Endodermal cell (in vitro differentiated cells): ENCODE results near the gene ARSK. TPM values are rescaled to one million over a fixed set of nuclear protein-coding genes. Genes with fewer than 3 reads are reported as not detected.

ENCODE experiments used
- DNase-seq: peaks from one replicate; pipeline ENCODE4 v3.0.0-alpha.2; 2017
- H3K27ac ChIP-seq: 2 replicates; pipeline ENCODE4 v1.5.1; 2013; ENCODE audit warnings: mild to moderate bottlenecking, low read depth, low read length, moderate library complexity
- H3K27me3 ChIP-seq: 2 replicates; pipeline ENCODE4 v1.6.1; 2013; ENCODE audit warnings: mild to moderate bottlenecking, low read length, moderate library complexity; ENCODE audit not compliant: insufficient read depth, control insufficient read depth, poor library complexity, severe bottlenecking
- H3K36me3 ChIP-seq: 2 replicates; pipeline ENCODE4 v1.7.0; 2013; ENCODE audit warnings: mild to moderate bottlenecking, low read length, moderate library complexity; ENCODE audit not compliant: control insufficient read depth, insufficient read depth
- H3K4me1 ChIP-seq: one replicate; pipeline ENCODE4 v1.7.0; 2013; ENCODE audit warnings: low read length; ENCODE audit not compliant: control insufficient read depth, insufficient read depth
- H3K4me3 ChIP-seq: 2 replicates; pipeline ENCODE4 v1.5.1; 2013; ENCODE audit warnings: mild to moderate bottlenecking, low read length, moderate library complexity
- H3K9ac ChIP-seq: 2 replicates; pipeline ENCODE4 v1.6.1; 2013; ENCODE audit warnings: mild to moderate bottlenecking, low read length, moderate library complexity; ENCODE audit not compliant: poor library complexity, severe bottlenecking; ENCODE audit errors: extremely low read depth
- H3K9me3 ChIP-seq: 2 replicates; pipeline ENCODE4 v1.6.1; 2013; ENCODE audit warnings: mild to moderate bottlenecking, low read length, moderate library complexity; ENCODE audit not compliant: control insufficient read depth
- H3K27ac Mint-ChIP-seq: 2 replicates; pipeline ENCODE4 v1.8.0; 2020; ENCODE audit warnings: mixed read lengths
- H3K27me3 Mint-ChIP-seq: 2 replicates; pipeline ENCODE4 v1.8.0; 2021; ENCODE audit warnings: mild to moderate bottlenecking, mixed read lengths; ENCODE audit not compliant: insufficient read depth
- H3K36me3 Mint-ChIP-seq: 2 replicates; pipeline ENCODE4 v1.8.0; 2020; ENCODE audit warnings: low read depth, mixed read lengths
- H3K4me1 Mint-ChIP-seq: 2 replicates; pipeline ENCODE4 v1.8.0; 2020; ENCODE audit warnings: mixed read lengths
- H3K4me3 Mint-ChIP-seq: 2 replicates; pipeline ENCODE4 v1.8.0; 2020; ENCODE audit warnings: mild to moderate bottlenecking, moderate library complexity, mixed read lengths
- H3K9me3 Mint-ChIP-seq: 2 replicates; pipeline ENCODE4 v1.8.0; 2020; ENCODE audit warnings: mild to moderate bottlenecking, mixed read lengths
- WGBS, 2 experiments: methylation state at CpG; one replicate each; pipeline versions ENCODE4 v1.1.5 to v1.1.7; 2013; ENCODE audit warnings: missing lambda C conversion rate in 2 of 2, mixed read lengths in 1 of 2; ENCODE audit not compliant: insufficient coverage in 1 of 2, insufficient read length in 1 of 2; 5-methylcytosine and 5-hydroxymethylcytosine counted together
- total RNA-seq, 2 donors: library from RNA; stranded (reverse); fragmentation: NEBNext Ultra II Directional in 1 of 2; extraction: Animal tissue kit (Norgen Biotek cat#: 25700) in 1 of 2; gene quantifications; 2 replicates in 1 of 2; 3 replicates in 1 of 2; pipeline ENCODE4 v1.2.1, GENCODE V29; 2021
- TF ChIP-seq, protein P1 (sequence below): fragments of 200-600 bp; sonication (generic); conservative IDR thresholded peaks from 2 replicates; pipeline ENCODE4 v1.5.0; 2021; ENCODE audit warnings: antibody characterized with exemption, mild to moderate bottlenecking

The ARSK gene
- total RNA-seq, 2 donors from 2014 or later, result 11.7 to 13.5 TPM

GRCh38 chr5:95581576-95581975 is 26.7 kb downstream of the ARSK start:
- TF ChIP-seq, protein P1, sequence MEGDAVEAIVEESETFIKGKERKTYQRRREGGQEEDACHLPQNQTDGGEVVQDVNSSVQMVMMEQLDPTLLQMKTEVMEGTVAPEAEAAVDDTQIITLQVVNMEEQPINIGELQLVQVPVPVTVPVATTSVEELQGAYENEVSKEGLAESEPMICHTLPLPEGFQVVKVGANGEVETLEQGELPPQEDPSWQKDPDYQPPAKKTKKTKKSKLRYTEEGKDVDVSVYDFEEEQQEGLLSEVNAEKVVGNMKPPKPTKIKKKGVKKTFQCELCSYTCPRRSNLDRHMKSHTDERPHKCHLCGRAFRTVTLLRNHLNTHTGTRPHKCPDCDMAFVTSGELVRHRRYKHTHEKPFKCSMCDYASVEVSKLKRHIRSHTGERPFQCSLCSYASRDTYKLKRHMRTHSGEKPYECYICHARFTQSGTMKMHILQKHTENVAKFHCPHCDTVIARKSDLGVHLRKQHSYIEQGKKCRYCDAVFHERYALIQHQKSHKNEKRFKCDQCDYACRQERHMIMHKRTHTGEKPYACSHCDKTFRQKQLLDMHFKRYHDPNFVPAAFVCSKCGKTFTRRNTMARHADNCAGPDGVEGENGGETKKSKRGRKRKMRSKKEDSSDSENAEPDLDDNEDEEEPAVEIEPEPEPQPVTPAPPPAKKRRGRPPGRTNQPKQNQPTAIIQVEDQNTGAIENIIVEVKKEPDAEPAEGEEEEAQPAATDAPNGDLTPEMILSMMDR, result no peak
- no peaks in the 10 kb centered on the region for H3K9me3 Mint-ChIP-seq

DNA sequence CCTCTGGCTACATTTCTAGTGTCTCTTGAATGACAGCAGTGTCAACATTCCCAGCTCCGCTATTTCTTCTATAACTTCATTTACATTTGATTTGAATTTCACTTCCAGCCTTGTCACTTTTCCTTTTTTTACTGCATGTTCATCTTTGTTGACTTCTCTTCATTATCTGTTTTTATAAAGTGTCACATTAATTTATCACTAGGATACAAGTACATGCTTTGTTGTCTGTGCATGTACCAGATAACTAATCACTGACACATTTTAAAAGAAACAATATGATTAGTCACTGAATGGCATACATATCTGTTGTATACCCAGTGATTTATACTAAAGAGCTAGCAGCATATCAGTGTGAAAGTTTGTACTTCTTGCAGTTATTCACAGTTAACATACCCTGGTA is 29.1 kb downstream of the ARSK start:
- TF ChIP-seq, protein P1, result no peak
- Mint-ChIP-seq H3K4me3 (no peak overlapping the region), H3K27me3 (no peaks in the 10 kb centered on the region), H3K36me3 (peaks cover 16% of the 10 kb centered on the region), H3K4me1 (no peaks in the 10 kb centered on the region), H3K27ac (no peak overlapping the region), H3K9me3 (no peaks in the 10 kb centered on the region)
- Histone ChIP-seq H3K36me3 (no peaks in the 10 kb centered on the region), H3K4me1 (no peaks in the 10 kb centered on the region), H3K27me3 (no peaks in the 10 kb centered on the region), H3K4me3 (no peak overlapping the region), H3K9me3 (no peaks in the 10 kb centered on the region), H3K27ac (no peak overlapping the region), H3K9ac (no peak overlapping the region)
- 89 to 100% methylated on average over 1 of the region's 1 CpG for WGBS, 2 experiments
- DNase-seq, result no peak

More at GRCh38 chr5:95581576-95581975, 26.7 kb downstream of the ARSK start:
- no peak overlapping the region for H3K9ac ChIP-seq
- H3K27me3 ChIP-seq, result no peaks in the 10 kb centered on the region
- H3K36me3 ChIP-seq, result no peaks in the 10 kb centered on the region
- Mint-ChIP-seq H3K36me3 (peaks cover 14% of the 10 kb centered on the region), H3K4me3 (no peak overlapping the region), H3K4me1 (no peaks in the 10 kb centered on the region), H3K27me3 (no peaks in the 10 kb centered on the region), H3K27ac (no peak overlapping the region)
- H3K9me3 ChIP-seq, result no peaks in the 10 kb centered on the region
- H3K27ac ChIP-seq, result no peak overlapping the region
- 94% methylated on average over 2 of the region's 2 CpGs; no CpG with 5 or more reads in 1 of the 2 experiments for WGBS, 2 experiments
- DNase-seq, result no peak
- H3K4me1 ChIP-seq, result no peaks in the 10 kb centered on the region
- no peak overlapping the region for H3K4me3 ChIP-seq

GRCh38 chr5:95590880-95591279 is 36.0 kb downstream of the ARSK start:
- Histone ChIP-seq H3K36me3 (no peaks in the 10 kb centered on the region), H3K9me3 (no peaks in the 10 kb centered on the region), H3K4me3 (no peak overlapping the region), H3K9ac (no peak overlapping the region), H3K27ac (no peak overlapping the region), H3K27me3 (no peaks in the 10 kb centered on the region), H3K4me1 (no peaks in the 10 kb centered on the region)
- no peaks in the 10 kb centered on the region for H3K9me3 Mint-ChIP-seq
- H3K27ac Mint-ChIP-seq, result no peak overlapping the region
- peaks cover 4% of the 10 kb centered on the region for H3K4me1 Mint-ChIP-seq
- 100% methylated on average over 1 of the region's 1 CpG for WGBS, 2 experiments
- H3K4me3 Mint-ChIP-seq, result no peak overlapping the region
- peaks cover 13% of the 10 kb centered on the region for H3K36me3 Mint-ChIP-seq
- TF ChIP-seq, protein P1, result no peak
- no peaks in the 10 kb centered on the region for H3K27me3 Mint-ChIP-seq
- no peak for DNase-seq
